GM12878 (cell line): ENCODE measurements around the gene FOS. TPM values are rescaled to one million over a fixed set of nuclear protein-coding genes. Genes with fewer than 3 reads are reported as not detected.
A peak's percentile ranks its signal among the peaks of the same experiment; 100 is the strongest.

Experiments
- ASH2L ChIP-seq: fragments of 300-600, 200-600 bp; sonication (generic); IDR thresholded peaks from 2 replicates; pipeline ENCODE4 v1.6.1; 2017; ENCODE audit warnings: low read depth, mild to moderate bottlenecking, borderline replicate concordance
- CBX5 ChIP-seq: sonication (generic); IDR thresholded peaks from 2 replicates; pipeline ENCODE4 v1.6.1; 2016; ENCODE audit warnings: low read depth, moderate library complexity, mild to moderate bottlenecking, inconsistent platforms
- CEBPB ChIP-seq, 2 experiments: fragments of 150-350 bp in 1 of 2; IDR thresholded peaks; 2 replicates each; pipeline ENCODE4 v1.6.1; 2012 to 2014; ENCODE audit warnings: low read depth in 2 of 2, low read length in 2 of 2, borderline replicate concordance in 1 of 2, inconsistent platforms in 1 of 2
- CREB1 ChIP-seq: IDR thresholded peaks from 2 replicates; pipeline ENCODE4 v1.6.1; 2012; ENCODE audit warnings: low read depth, mild to moderate bottlenecking, inconsistent platforms
- MYB ChIP-seq: fragments of 150-350 bp; IDR thresholded peaks from 2 replicates; pipeline ENCODE4 v1.6.1; 2014; ENCODE audit warnings: mild to moderate bottlenecking, low read depth, low read length, borderline replicate concordance
- NR2C2 ChIP-seq: IDR thresholded peaks from 2 replicates; pipeline ENCODE4 v1.6.1; 2011; ENCODE audit warnings: borderline replicate concordance, low read depth; ENCODE audit not compliant: control insufficient read depth, insufficient read length
- RAD21 ChIP-seq: IDR thresholded peaks from 2 replicates; pipeline ENCODE4 v1.6.1; 2011; ENCODE audit warnings: mild to moderate bottlenecking, low read depth, low read length, moderate library complexity; ENCODE audit not compliant: insufficient read depth
- RBBP5 ChIP-seq: fragments of 200-600 bp; sonication (generic); conservative IDR thresholded peaks from 2 replicates; pipeline ENCODE4 v1.6.1; 2016
- RELA ChIP-seq: fragments of 450-650 bp; IDR thresholded peaks from 2 replicates; pipeline ENCODE4 v1.8.0; 2014; ENCODE audit warnings: borderline replicate concordance; ENCODE audit not compliant: partially characterized antibody
- SIX5 ChIP-seq: IDR thresholded peaks from 2 replicates; pipeline ENCODE4 v1.6.1; 2011; ENCODE audit warnings: mild to moderate bottlenecking, low read depth, low read length, moderate library complexity; ENCODE audit not compliant: severe bottlenecking
- SMAD5 ChIP-seq: IDR thresholded peaks from 2 replicates; pipeline ENCODE4 v1.6.1; 2016; ENCODE audit warnings: antibody characterized with exemption, low read depth
- STAT1 ChIP-seq: fragments of 450-650 bp; conservative IDR thresholded peaks from 2 replicates; pipeline ENCODE4 v1.6.1; 2014; ENCODE audit warnings: antibody characterized with exemption, mild to moderate bottlenecking
- STAT3 ChIP-seq: IDR thresholded peaks from 2 replicates; pipeline ENCODE4 v1.6.1; 2011; ENCODE audit warnings: low read depth, low read length, improper control_type of control experiment
- ZNF384 ChIP-seq: IDR thresholded peaks from 2 replicates; pipeline ENCODE4 v1.6.1; 2012; ENCODE audit warnings: low read depth, mild to moderate bottlenecking, low read length, improper control_type of control experiment, borderline replicate concordance
- ZSCAN29 ChIP-seq: fragments of 450-650 bp; IDR thresholded peaks from 2 replicates; pipeline ENCODE4 v1.6.1; 2017; ENCODE audit warnings: mild to moderate bottlenecking, moderate library complexity
- polyA plus RNA-seq, 11 experiments: library from polyadenylated mRNA; depleted of rRNA in 4 of 11; unstranded in 6 of 11; stranded (reverse) in 5 of 11; fragments of >200 nt; fragmentation: Nextera tagmentation in 4 of 11; fragmentation: Illumina TruSeq in 1 of 11; extraction: Ambion mirVana in 4 of 11; extraction: Trizol in 1 of 11; gene quantifications; 1 replicate in 1 of 11; 2 replicates in 10 of 11; pipeline versions ENCODE4 v1.2.1 to v1.2.3, GENCODE V29; 2011 to 2016; ENCODE audit warnings: inconsistent platforms in 2 of 11, missing spikeins in 2 of 11, low read depth in 1 of 11
- total RNA-seq, 4 experiments: library from RNA; depleted of rRNA in 3 of 4; stranded (reverse); fragments of >200 nt in 3 of 4; fragmentation: Illumina TruSeq in 1 of 4; extraction: Trizol in 1 of 4; gene quantifications; 2 replicates each; pipeline versions ENCODE4 v1.2.1 to v1.2.3, GENCODE V29; 2013 to 2021
- TF ChIP-seq, protein P1 (sequence below): fragments of 150-350 bp; IDR thresholded peaks from 2 replicates; pipeline ENCODE4 v1.6.1; 2014; ENCODE audit warnings: mild to moderate bottlenecking, low read depth, low read length
- TF ChIP-seq, protein P2 (sequence below): fragments of 450-650 bp; IDR thresholded peaks from 2 replicates; pipeline ENCODE4 v1.6.1; 2014; ENCODE audit warnings: mild to moderate bottlenecking
- TF ChIP-seq, protein P3 (sequence below): IDR thresholded peaks from 2 replicates; pipeline ENCODE4 v1.6.1; 2011; ENCODE audit warnings: borderline replicate concordance, low read depth, mild to moderate bottlenecking, moderate library complexity, mixed read lengths, low read length; ENCODE audit not compliant: insufficient read depth; ENCODE audit errors: extremely low read length
- TF ChIP-seq, protein P4 (sequence below): fragments of 450-650 bp; IDR thresholded peaks from 2 replicates; pipeline ENCODE4 v1.6.1; 2017; ENCODE audit warnings: mild to moderate bottlenecking, moderate library complexity
- TF ChIP-seq, protein P5 (sequence below): IDR thresholded peaks from 2 replicates; pipeline ENCODE4 v1.6.1; 2012; ENCODE audit warnings: low read depth, low read length, improper control_type of control experiment

Gene FOS
- total and polyA plus RNA-seq, 10 of the 15 experiments (the other 5 are each of a cell fraction or from before 2014, with no cell fraction given), result 0.02 to 0.95 (median 0.38) TPM

DNA sequence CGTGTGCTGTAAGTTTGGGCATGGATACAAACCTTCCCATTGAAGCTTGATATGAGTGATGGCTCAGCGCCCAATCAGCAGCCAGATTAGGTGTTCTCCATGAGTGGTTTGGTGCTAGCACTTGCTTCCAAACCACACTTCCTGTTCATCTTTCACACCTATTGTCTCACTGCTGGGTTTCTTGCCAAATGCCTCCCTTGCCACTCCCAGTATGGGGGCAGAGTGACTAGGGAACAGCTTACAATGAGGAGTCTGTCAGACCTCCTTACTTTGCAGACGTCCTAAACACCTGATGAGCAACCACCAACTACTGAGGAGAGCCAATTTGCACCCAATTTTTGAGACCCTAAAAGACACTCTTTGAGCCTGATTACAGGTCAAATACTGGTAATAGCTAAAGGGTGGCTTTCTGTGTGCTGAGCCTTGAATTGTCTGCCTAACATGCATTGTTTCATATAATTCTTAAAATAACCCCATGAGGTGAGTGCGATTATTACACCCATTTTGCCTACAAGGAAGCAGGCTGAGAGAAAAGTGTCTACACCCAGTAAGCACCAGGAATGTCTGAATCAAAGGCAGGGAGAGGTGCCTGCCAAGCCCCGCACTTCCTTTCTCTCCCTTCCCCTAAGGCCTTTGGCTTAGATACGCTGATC lies 48.4 kb upstream of the FOS start (continued):
- no peak for TF ChIP-seq MYB
- TF ChIP-seq CBX5, result no peak
- TF ChIP-seq NR2C2, result no peak
- no peak for TF ChIP-seq CEBPB (IDR thresholded peaks at IDR 0.05; ENCODE audit: borderline replicate concordance in 1 of 2, low read depth in 2 of 2, low read length in 2 of 2)
- TF ChIP-seq, protein P1, sequence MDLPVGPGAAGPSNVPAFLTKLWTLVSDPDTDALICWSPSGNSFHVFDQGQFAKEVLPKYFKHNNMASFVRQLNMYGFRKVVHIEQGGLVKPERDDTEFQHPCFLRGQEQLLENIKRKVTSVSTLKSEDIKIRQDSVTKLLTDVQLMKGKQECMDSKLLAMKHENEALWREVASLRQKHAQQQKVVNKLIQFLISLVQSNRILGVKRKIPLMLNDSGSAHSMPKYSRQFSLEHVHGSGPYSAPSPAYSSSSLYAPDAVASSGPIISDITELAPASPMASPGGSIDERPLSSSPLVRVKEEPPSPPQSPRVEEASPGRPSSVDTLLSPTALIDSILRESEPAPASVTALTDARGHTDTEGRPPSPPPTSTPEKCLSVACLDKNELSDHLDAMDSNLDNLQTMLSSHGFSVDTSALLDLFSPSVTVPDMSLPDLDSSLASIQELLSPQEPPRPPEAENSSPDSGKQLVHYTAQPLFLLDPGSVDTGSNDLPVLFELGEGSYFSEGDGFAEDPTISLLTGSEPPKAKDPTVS, result no peak
- TF ChIP-seq, protein P2, sequence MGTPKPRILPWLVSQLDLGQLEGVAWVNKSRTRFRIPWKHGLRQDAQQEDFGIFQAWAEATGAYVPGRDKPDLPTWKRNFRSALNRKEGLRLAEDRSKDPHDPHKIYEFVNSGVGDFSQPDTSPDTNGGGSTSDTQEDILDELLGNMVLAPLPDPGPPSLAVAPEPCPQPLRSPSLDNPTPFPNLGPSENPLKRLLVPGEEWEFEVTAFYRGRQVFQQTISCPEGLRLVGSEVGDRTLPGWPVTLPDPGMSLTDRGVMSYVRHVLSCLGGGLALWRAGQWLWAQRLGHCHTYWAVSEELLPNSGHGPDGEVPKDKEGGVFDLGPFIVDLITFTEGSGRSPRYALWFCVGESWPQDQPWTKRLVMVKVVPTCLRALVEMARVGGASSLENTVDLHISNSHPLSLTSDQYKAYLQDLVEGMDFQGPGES, result no peak
- no peak for TF ChIP-seq RELA
- TF ChIP-seq CREB1, result no peak
- TF ChIP-seq, protein P3, sequence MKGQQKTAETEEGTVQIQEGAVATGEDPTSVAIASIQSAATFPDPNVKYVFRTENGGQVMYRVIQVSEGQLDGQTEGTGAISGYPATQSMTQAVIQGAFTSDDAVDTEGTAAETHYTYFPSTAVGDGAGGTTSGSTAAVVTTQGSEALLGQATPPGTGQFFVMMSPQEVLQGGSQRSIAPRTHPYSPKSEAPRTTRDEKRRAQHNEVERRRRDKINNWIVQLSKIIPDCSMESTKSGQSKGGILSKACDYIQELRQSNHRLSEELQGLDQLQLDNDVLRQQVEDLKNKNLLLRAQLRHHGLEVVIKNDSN, result no peak
- no peak for TF ChIP-seq SMAD5
- TF ChIP-seq SIX5, result no peak
- TF ChIP-seq ASH2L, result no peak
- TF ChIP-seq STAT1, result no peak
- TF ChIP-seq RBBP5, result no peak
- TF ChIP-seq, protein P4, sequence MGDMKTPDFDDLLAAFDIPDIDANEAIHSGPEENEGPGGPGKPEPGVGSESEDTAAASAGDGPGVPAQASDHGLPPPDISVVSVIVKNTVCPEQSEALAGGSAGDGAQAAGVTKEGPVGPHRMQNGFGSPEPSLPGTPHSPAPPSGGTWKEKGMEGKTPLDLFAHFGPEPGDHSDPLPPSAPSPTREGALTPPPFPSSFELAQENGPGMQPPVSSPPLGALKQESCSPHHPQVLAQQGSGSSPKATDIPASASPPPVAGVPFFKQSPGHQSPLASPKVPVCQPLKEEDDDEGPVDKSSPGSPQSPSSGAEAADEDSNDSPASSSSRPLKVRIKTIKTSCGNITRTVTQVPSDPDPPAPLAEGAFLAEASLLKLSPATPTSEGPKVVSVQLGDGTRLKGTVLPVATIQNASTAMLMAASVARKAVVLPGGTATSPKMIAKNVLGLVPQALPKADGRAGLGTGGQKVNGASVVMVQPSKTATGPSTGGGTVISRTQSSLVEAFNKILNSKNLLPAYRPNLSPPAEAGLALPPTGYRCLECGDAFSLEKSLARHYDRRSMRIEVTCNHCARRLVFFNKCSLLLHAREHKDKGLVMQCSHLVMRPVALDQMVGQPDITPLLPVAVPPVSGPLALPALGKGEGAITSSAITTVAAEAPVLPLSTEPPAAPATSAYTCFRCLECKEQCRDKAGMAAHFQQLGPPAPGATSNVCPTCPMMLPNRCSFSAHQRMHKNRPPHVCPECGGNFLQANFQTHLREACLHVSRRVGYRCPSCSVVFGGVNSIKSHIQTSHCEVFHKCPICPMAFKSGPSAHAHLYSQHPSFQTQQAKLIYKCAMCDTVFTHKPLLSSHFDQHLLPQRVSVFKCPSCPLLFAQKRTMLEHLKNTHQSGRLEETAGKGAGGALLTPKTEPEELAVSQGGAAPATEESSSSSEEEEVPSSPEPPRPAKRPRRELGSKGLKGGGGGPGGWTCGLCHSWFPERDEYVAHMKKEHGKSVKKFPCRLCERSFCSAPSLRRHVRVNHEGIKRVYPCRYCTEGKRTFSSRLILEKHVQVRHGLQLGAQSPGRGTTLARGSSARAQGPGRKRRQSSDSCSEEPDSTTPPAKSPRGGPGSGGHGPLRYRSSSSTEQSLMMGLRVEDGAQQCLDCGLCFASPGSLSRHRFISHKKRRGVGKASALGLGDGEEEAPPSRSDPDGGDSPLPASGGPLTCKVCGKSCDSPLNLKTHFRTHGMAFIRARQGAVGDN, result peak; percentile 46; the same call in 1 of the 2 replicates
- TF ChIP-seq ZNF384, result no peak
- TF ChIP-seq, protein P5, sequence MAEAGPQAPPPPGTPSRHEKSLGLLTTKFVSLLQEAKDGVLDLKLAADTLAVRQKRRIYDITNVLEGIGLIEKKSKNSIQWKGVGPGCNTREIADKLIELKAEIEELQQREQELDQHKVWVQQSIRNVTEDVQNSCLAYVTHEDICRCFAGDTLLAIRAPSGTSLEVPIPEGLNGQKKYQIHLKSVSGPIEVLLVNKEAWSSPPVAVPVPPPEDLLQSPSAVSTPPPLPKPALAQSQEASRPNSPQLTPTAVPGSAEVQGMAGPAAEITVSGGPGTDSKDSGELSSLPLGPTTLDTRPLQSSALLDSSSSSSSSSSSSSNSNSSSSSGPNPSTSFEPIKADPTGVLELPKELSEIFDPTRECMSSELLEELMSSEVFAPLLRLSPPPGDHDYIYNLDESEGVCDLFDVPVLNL, result no peak
- TF ChIP-seq RAD21, result no peak
- TF ChIP-seq ZSCAN29, result no peak
- no peak for TF ChIP-seq STAT3
